SK-N-SH (cell line): ENCODE measurements around the gene EDC4. TPM values are rescaled to one million over a fixed set of nuclear protein-coding genes. Genes with fewer than 3 reads are reported as not detected.

Experiments used
- CTCF ChIA-PET: fragments of 300-600, 350-600 bp; formaldehyde crosslinking; extraction: SDS; loops from one replicate; lab custom pipeline; 2021; lab: Yijun Ruan, JAX
- POLR2A ChIA-PET: fragments of 350-600 bp; sonication (Branson Sonifier 250); formaldehyde crosslinking; extraction: SDS; loops from one replicate; lab custom pipeline; 2020; ENCODE audit warnings: antibody characterized with exemption, inconsistent platforms; lab: Yijun Ruan, JAX
- DNase-seq: peaks from one replicate; pipeline ENCODE4 v3.0.0; 2012
- H2AFZ ChIP-seq: fragments of 200-600 bp; sonication (generic); 2 replicates; pipeline ENCODE4 v1.8.1; 2016; ENCODE audit warnings: antibody characterized with exemption, mild to moderate bottlenecking, low read depth
- H3F3A ChIP-seq: fragments of 200-600 bp; sonication (generic); replicated peaks from 2 replicates; pipeline ENCODE3; 2016; ENCODE audit warnings: antibody characterized with exemption, mild to moderate bottlenecking; ENCODE audit not compliant: insufficient read depth
- H3K27ac ChIP-seq, 2 experiments: fragments of 200-500 bp in 1 of 2; fragments of 200-600 bp in 1 of 2; sonication (Bioruptor generic) in 1 of 2; sonication (generic), shearing (Covaris generic) in 1 of 2; 2 replicates each; pipeline versions ENCODE4 v1.5.1 to v1.6.1; 2014 to 2016; ENCODE audit warnings: low read depth in 2 of 2, inconsistent platforms in 1 of 2, low read length in 1 of 2, mild to moderate bottlenecking in 1 of 2, mixed read lengths in 1 of 2
- H3K27me3 ChIP-seq: fragments of 200-600 bp; sonication (generic), shearing (Covaris generic); 2 replicates; pipeline ENCODE4 v1.6.1; 2016; ENCODE audit warnings: mixed run types; ENCODE audit not compliant: insufficient read depth
- H3K36me3 ChIP-seq, 2 experiments: fragments of 200-500 bp in 1 of 2; fragments of 200-600 bp in 1 of 2; sonication (Bioruptor generic) in 1 of 2; sonication (generic) in 1 of 2; replicated peaks in 1 of 2; 2 replicates each; pipeline versions ENCODE3 to v1.5.1; 2014 to 2016; ENCODE audit warnings: low read length in 1 of 2, mild to moderate bottlenecking in 1 of 2; ENCODE audit not compliant: insufficient read depth in 2 of 2, control insufficient read depth in 1 of 2
- H3K4me1 ChIP-seq, 2 experiments: fragments of 200-500 bp in 1 of 2; fragments of 200-600 bp in 1 of 2; sonication (Bioruptor generic) in 1 of 2; sonication (generic), shearing (Covaris generic) in 1 of 2; 2 replicates each; pipeline versions ENCODE4 v1.5.1 to v1.6.1; 2014 to 2016; ENCODE audit warnings: low read depth in 1 of 2, low read length in 1 of 2, mixed run types in 1 of 2; ENCODE audit not compliant: insufficient read depth in 2 of 2, control insufficient read depth in 1 of 2
- H3K4me2 ChIP-seq: fragments of 200-600 bp; sonication (generic), shearing (Covaris generic); 2 replicates; pipeline ENCODE4 v1.6.1; 2017; ENCODE audit warnings: mixed run types
- H3K4me3 ChIP-seq, 2 experiments: fragments of 200-500 bp in 1 of 2; fragments of 200-600 bp in 1 of 2; sonication (Bioruptor generic) in 1 of 2; sonication (generic), shearing (Covaris generic) in 1 of 2; 2 replicates each; pipeline versions ENCODE4 v1.5.1 to v1.8.1; 2014 to 2016; ENCODE audit warnings: low read depth in 2 of 2, inconsistent platforms in 1 of 2, low read length in 1 of 2, mild to moderate bottlenecking in 1 of 2, mixed read lengths in 1 of 2, moderate library complexity in 1 of 2
- H3K79me2 ChIP-seq: fragments of 200-600 bp; sonication (generic); 2 replicates; pipeline ENCODE4 v1.8.1; 2017; ENCODE audit warnings: mild to moderate bottlenecking; ENCODE audit not compliant: insufficient read depth
- H3K9ac ChIP-seq: fragments of 200-600 bp; sonication (generic); 2 replicates; pipeline ENCODE4 v1.6.1; 2017; ENCODE audit warnings: mixed run types
- H3K9me2 ChIP-seq: fragments of 200-600 bp; sonication (generic); 2 replicates; pipeline ENCODE4 v1.6.1; 2017; ENCODE audit warnings: mixed run types
- H3K9me3 ChIP-seq: fragments of 200-600 bp; sonication (generic); 2 replicates; pipeline ENCODE4 v1.6.1; 2017; ENCODE audit warnings: mixed run types, mild to moderate bottlenecking, moderate library complexity
- H4K20me1 ChIP-seq: fragments of 200-600 bp; sonication (generic); 2 replicates; pipeline ENCODE4 v1.6.1; 2017; ENCODE audit warnings: mild to moderate bottlenecking, mixed run types; ENCODE audit not compliant: insufficient read depth
- ELF1 ChIP-seq: IDR thresholded peaks from 2 replicates; pipeline ENCODE4 v1.4.0; 2012
- EZH2phosphoT487 ChIP-seq: fragments of 200-600 bp; sonication (generic); IDR thresholded peaks from 2 replicates; pipeline ENCODE4 v1.6.1; 2017; ENCODE audit warnings: low read depth, mixed run types, mild to moderate bottlenecking, antibody characterized with exemption, moderate library complexity, borderline replicate concordance
- MEF2A ChIP-seq: IDR thresholded peaks from 2 replicates; pipeline ENCODE4 v1.4.0; 2012; ENCODE audit warnings: low read depth, borderline replicate concordance
- SMC3 ChIP-seq: IDR thresholded peaks from 2 replicates; pipeline ENCODE4 v1.6.1; 2012; ENCODE audit warnings: low read depth, low read length, improper control_type of control experiment
- TCF12 ChIP-seq: IDR thresholded peaks from 2 replicates; pipeline ENCODE4 v1.4.0; 2012
- USF1 ChIP-seq: IDR thresholded peaks from 2 replicates; pipeline ENCODE4 v1.4.0; 2012; ENCODE audit warnings: low read depth, borderline replicate concordance
- YY1 ChIP-seq: IDR thresholded peaks from 2 replicates; pipeline ENCODE4 v1.4.0; 2012; ENCODE audit warnings: low read depth, mild to moderate bottlenecking
- WGBS: methylation state at CpG from one replicate; pipeline ENCODE4 v1.1.6; 2017; ENCODE audit warnings: low lambda C conversion rate; 5-methylcytosine and 5-hydroxymethylcytosine counted together
- polyA plus RNA-seq, 3 experiments: library from polyadenylated mRNA; depleted of rRNA; stranded (reverse); fragments of >200 nt; gene quantifications; 2 replicates each; pipeline ENCODE4 v1.2.3, GENCODE V29; 2012
- TF ChIP-seq, protein P1 (sequence below): fragments of 200-600 bp; sonication (generic); IDR thresholded peaks from 2 replicates; pipeline ENCODE4 v1.6.1; 2017; ENCODE audit warnings: antibody characterized with exemption, mild to moderate bottlenecking, moderate library complexity
- TF ChIP-seq, protein P2 (sequence below): IDR thresholded peaks from 2 replicates; pipeline ENCODE4; 2012
- TF ChIP-seq, protein P3 (sequence below): IDR thresholded peaks from 2 replicates; pipeline ENCODE4 v1.4.0; 2012; ENCODE audit warnings: low read depth, borderline replicate concordance
- TF ChIP-seq, protein P4 (sequence below): IDR thresholded peaks from 2 replicates; pipeline ENCODE4 v1.4.0; 2012; ENCODE audit warnings: low read depth

EDC4 gene
- polyA plus RNA-seq, 1 of the 3 experiments (the other 2 are of a cell fraction), result 38.0 TPM

DNA sequence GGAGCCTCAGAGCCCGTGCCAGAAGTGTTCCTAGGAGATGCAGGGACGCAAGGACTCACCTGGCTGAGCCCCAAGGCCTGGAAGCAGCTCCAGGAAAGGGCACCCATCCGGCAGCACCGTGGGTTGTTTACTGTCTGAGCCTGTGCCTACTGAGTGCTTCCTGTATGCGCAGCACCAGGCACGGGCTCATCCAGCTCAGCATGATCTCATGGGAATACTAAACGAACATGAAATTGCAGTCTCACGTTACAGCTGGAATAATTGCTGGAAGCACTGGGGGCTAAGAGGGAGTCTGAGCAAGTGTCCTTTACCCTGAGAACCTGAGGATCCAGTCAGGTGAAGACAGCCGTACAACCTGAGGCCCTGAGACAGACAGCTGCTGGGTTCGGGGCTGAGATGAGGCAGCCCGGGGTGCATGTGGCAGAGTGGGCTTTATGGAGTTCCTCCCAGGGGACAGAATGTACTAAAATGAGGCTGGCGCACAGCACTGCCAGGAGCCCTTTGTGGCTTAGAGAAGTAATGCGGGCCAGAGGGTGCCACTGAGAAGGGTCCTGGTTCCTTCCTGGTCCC is 53.4 kb downstream of the EDC4 start:
- H3K9me2 ChIP-seq, result no peaks in the 10 kb centered on the region
- H4K20me1 ChIP-seq, result peaks cover 13% of the 10 kb centered on the region
- CTCF ChIA-PET, result interaction anchor here (1.8 to 28.1 kb wide), 3 partner anchors 29 to 111 kb away, joined by 6 to 564 read pairs (median 29); partner anchors contain the start of genes EDC4, NRN1L and PSKH1
- no peaks in the 10 kb centered on the region for H3K27me3 ChIP-seq
- H3K9ac ChIP-seq, result no peak overlapping the region
- no peak for TF ChIP-seq USF1
- TF ChIP-seq, protein P1, sequence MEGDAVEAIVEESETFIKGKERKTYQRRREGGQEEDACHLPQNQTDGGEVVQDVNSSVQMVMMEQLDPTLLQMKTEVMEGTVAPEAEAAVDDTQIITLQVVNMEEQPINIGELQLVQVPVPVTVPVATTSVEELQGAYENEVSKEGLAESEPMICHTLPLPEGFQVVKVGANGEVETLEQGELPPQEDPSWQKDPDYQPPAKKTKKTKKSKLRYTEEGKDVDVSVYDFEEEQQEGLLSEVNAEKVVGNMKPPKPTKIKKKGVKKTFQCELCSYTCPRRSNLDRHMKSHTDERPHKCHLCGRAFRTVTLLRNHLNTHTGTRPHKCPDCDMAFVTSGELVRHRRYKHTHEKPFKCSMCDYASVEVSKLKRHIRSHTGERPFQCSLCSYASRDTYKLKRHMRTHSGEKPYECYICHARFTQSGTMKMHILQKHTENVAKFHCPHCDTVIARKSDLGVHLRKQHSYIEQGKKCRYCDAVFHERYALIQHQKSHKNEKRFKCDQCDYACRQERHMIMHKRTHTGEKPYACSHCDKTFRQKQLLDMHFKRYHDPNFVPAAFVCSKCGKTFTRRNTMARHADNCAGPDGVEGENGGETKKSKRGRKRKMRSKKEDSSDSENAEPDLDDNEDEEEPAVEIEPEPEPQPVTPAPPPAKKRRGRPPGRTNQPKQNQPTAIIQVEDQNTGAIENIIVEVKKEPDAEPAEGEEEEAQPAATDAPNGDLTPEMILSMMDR, result peak; percentile 29
- TF ChIP-seq, all 33 proteins: peak for 1
- Histone ChIP-seq H3F3A (no peaks in the 10 kb centered on the region), H2AFZ (no peak overlapping the region), H3K36me3 (peaks cover 0 to 44% of the 10 kb centered on the region in 2 experiments), H3K79me2 (0 out of 2 replicates have a peak, but pooled peaks cover 3% of the 10 kb centered on the region), H3K27ac (no peak overlapping the region; a peak in 1 of 4 replicates), H3K4me1 (peaks cover 0 to 20% of the 10 kb centered on the region in 2 experiments; a peak in 1 of 4 replicates), H3K4me3 (no peak overlapping the region), H3K4me2 (no peak overlapping the region), H3K9me3 (no peaks in the 10 kb centered on the region)
- DNase-seq, result no peak
- 65% methylated on average over 6 of the region's 13 CpGs for WGBS
- POLR2A ChIA-PET, result interaction anchor here (0.9 kb wide), 1 partner anchor 43 kb away, joined by 3 read pairs; no protein-coding TSS in a partner anchor

DNA sequence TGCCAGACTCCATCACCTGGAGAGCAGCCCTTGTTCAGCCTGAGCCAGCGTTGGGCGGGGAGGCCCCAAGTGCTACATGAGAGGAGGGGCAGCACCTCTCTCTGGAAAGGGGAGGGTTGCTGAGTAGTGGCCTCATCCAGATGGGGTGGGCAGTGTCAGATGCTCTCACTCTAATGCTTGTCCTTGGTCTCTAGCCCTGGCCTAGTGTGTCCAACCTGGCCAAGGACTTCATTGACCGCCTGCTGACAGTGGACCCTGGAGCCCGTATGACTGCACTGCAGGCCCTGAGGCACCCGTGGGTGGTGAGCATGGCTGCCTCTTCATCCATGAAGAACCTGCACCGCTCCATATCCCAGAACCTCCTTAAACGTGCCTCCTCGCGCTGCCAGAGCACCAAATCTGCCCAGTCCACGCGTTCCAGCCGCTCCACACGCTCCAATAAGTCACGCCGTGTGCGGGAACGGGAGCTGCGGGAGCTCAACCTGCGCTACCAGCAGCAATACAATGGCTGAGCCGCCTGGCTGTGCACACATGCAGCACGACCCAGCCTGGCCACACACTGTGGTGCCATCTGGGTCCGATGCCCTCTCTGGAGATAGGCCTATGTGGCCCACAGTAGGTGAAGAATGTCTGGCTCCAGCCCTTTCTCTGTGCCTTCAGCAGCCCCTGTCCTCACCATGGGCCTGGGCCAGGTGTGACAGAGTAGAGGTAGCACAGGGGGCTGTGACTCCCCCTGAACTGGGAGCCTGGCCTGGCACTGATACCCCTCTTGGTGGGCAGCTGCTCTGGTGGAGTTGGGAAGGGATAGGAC is 54.5 kb downstream of the EDC4 start:
- H3K4me3 ChIP-seq, result no peak overlapping the region
- DNase-seq, result no peak
- no peaks in the 10 kb centered on the region for H3K27me3 ChIP-seq
- no peaks in the 10 kb centered on the region for H3K9me3 ChIP-seq
- peaks cover 0 to 12% of the 10 kb centered on the region in 2 experiments; a peak in 1 of 4 replicates for H3K4me1 ChIP-seq
- no peak overlapping the region for H3K4me2 ChIP-seq
- H4K20me1 ChIP-seq, result peaks cover 13% of the 10 kb centered on the region
- ChIA-PET POLR2A (interaction anchor here (1.3 kb wide), 1 partner anchor 43 kb away, joined by 5 read pairs; the partner anchor contains the start of gene NRN1L), CTCF (interaction anchor here (1.0 to 28.1 kb wide), 11 partner anchors 9 to 264 kb away, joined by 3 to 564 read pairs (median 8); partner anchors contain the start of genes EDC4, NRN1L and PSKH1)
- no peak overlapping the region for H3K9ac ChIP-seq
- no peaks in the 10 kb centered on the region for H3K79me2 ChIP-seq
- TF ChIP-seq, protein P2, sequence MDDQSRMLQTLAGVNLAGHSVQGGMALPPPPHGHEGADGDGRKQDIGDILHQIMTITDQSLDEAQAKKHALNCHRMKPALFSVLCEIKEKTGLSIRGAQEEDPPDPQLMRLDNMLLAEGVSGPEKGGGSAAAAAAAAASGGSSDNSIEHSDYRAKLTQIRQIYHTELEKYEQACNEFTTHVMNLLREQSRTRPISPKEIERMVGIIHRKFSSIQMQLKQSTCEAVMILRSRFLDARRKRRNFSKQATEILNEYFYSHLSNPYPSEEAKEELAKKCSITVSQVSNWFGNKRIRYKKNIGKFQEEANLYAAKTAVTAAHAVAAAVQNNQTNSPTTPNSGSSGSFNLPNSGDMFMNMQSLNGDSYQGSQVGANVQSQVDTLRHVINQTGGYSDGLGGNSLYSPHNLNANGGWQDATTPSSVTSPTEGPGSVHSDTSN, result no peak
- TF ChIP-seq SMC3 (no peak), EZH2phosphoT487 (no peak), YY1 (no peak), TCF12 (no peak), MEF2A (no peak), ELF1 (no peak)
- TF ChIP-seq, protein P3, sequence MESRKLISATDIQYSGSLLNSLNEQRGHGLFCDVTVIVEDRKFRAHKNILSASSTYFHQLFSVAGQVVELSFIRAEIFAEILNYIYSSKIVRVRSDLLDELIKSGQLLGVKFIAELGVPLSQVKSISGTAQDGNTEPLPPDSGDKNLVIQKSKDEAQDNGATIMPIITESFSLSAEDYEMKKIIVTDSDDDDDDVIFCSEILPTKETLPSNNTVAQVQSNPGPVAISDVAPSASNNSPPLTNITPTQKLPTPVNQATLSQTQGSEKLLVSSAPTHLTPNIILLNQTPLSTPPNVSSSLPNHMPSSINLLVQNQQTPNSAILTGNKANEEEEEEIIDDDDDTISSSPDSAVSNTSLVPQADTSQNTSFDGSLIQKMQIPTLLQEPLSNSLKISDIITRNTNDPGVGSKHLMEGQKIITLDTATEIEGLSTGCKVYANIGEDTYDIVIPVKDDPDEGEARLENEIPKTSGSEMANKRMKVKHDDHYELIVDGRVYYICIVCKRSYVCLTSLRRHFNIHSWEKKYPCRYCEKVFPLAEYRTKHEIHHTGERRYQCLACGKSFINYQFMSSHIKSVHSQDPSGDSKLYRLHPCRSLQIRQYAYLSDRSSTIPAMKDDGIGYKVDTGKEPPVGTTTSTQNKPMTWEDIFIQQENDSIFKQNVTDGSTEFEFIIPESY, result no peak
- TF ChIP-seq, protein P4, sequence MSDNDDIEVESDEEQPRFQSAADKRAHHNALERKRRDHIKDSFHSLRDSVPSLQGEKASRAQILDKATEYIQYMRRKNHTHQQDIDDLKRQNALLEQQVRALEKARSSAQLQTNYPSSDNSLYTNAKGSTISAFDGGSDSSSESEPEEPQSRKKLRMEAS, result no peak
- TF ChIP-seq, all 33 proteins: peak for 0
- H3K36me3 ChIP-seq, result peaks cover 0 to 46% of the 10 kb centered on the region in 2 experiments
- H3K27ac ChIP-seq, result no peak overlapping the region
- H3K9me2 ChIP-seq, result no peaks in the 10 kb centered on the region
- no peaks in the 10 kb centered on the region for H3F3A ChIP-seq
- WGBS, result 94% methylated on average over 20 of the region's 22 CpGs
- H2AFZ ChIP-seq, result no peak overlapping the region
